GM18498 (cell line): Measurements from ENCODE around the gene FYN.
A peak's percentile ranks its signal among the peaks of the same experiment; 100 is the strongest.
"Not testable (repeated sequence)": the region's sequence is repeated elsewhere in the genome, so short reads cannot be mapped to it uniquely, and the experiment has no call there.

Source experiments
- ATAC-seq: cut with Tn5 transposase; IDR thresholded peaks from one replicate; pipeline ENCODE4 v1.9.1; 2021; ENCODE audit warnings: mild to moderate bottlenecking, moderate library complexity; ENCODE audit not compliant: unreplicated experiment

FYN gene

GRCh38 chr6:111793711-111794111, 79.5 kb downstream of the FYN start:
- peak; percentile 73 for ATAC-seq

- ATAC-seq: no peak
Observed at GRCh38 chr6:111792914-111793700, 80.1 kb downstream of the FYN start.

GRCh38 chr6:111792241-111792640, 81.0 kb downstream of the FYN start:
- ATAC-seq: no peak

- no peak for ATAC-seq
Observed at GRCh38 chr6:111791415-111791814, 81.8 kb downstream of the FYN start.

- ATAC-seq: no peak
Observed at GRCh38 chr6:111789598-111789997, 83.7 kb downstream of the FYN start.

GRCh38 chr6:111788379-111789276, 84.6 kb downstream of the FYN start:
- ATAC-seq: no peak

- ATAC-seq: not testable (repeated sequence)
Observed at GRCh38 chr6:111786151-111786550, 87.1 kb downstream of the FYN start.

GRCh38 chr6:111784433-111784832, 88.8 kb downstream of the FYN start:
- no peak for ATAC-seq

- no peak for ATAC-seq
Observed at GRCh38 chr6:111782887-111783466, 90.3 kb downstream of the FYN start.

- no peak for ATAC-seq
Observed at GRCh38 chr6:111782192-111782809, 91.0 kb downstream of the FYN start.

GRCh38 chr6:111781041-111781708, 92.1 kb downstream of the FYN start:
- no peak for ATAC-seq

- no peak for ATAC-seq
Observed at GRCh38 chr6:111780393-111780792, 92.9 kb downstream of the FYN start.

GRCh38 chr6:111779660-111780059, 93.6 kb downstream of the FYN start:
- no peak for ATAC-seq

- ATAC-seq: no peak
Observed at GRCh38 chr6:111779031-111779430, 94.2 kb downstream of the FYN start.

GRCh38 chr6:111777357-111777756, 95.9 kb downstream of the FYN start:
- ATAC-seq: no peak

- ATAC-seq: no peak
Observed at GRCh38 chr6:111776236-111777221, 96.7 kb downstream of the FYN start.

- no peak for ATAC-seq
Observed at GRCh38 chr6:111775145-111775922, 97.9 kb downstream of the FYN start.

- ATAC-seq: no peak
Observed at GRCh38 chr6:111774346-111774703, 98.9 kb downstream of the FYN start.
